Activated naive CD4-positive, alpha-beta T cell treated with anti-CD3 and anti-CD28 coated beads, Interleukin-2, amount 50 U/mL, for 24 hours (primary cell): ENCODE data around the gene UPK3A.
"Not testable (repeated sequence)": the region's sequence is repeated elsewhere in the genome, so short reads cannot be mapped to it uniquely, and the experiment has no call there.

Source experiments
- H3K27ac Mint-ChIP-seq: one replicate; pipeline ENCODE4 v1.8.0; 2021; ENCODE audit warnings: mild to moderate bottlenecking, mixed read lengths
- H3K27me3 Mint-ChIP-seq: one replicate; pipeline ENCODE4 v1.8.0; 2021; ENCODE audit warnings: mixed read lengths
- H3K36me3 Mint-ChIP-seq: one replicate; pipeline ENCODE4 v1.8.0; 2021; ENCODE audit warnings: mixed read lengths
- H3K4me1 Mint-ChIP-seq: one replicate; pipeline ENCODE4 v1.8.0; 2021; ENCODE audit warnings: mixed read lengths
- H3K4me3 Mint-ChIP-seq: one replicate; pipeline ENCODE4 v1.8.0; 2021; ENCODE audit warnings: mild to moderate bottlenecking, mixed read lengths
- H3K9me3 Mint-ChIP-seq: one replicate; pipeline ENCODE4 v1.8.0; 2021; ENCODE audit warnings: mixed read lengths

Gene UPK3A

DNA sequence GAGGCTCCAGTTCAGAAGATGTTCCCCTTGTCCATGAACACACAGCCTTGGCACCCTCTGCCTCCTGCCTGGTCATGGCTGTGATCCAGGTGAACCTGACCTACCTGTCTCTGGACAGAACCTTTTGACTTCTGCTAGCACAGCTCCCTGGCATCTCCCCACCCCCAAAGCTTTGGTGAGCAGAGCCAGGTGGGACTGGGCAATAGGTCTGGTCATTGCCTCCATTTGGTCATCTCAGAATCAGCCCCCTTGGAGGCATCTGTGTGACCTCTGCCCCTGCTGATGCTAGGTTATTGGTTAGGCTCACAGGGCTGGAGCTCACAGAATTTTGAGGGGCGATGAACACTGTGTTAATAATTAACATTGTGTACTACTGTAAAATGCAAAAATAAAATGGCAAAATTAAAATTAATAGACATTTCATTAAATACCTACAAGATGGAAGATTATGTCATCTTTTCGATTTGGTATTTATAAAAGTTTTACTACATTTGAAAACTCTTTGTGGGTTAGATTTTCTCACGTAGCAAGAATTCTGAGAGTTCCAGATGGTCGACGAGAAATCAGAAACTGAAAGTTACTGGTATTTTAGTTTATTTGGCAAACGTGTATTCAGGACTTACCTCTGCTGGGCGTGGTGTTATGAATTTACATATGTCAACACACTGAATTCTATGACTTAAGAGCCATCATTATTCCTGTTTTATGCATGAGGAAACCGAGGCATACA lies 35.8 kb upstream of the UPK3A start:
- no peaks in the 10 kb centered on the region for H3K9me3 Mint-ChIP-seq
- H3K27ac Mint-ChIP-seq: no peak overlapping the region
- H3K27me3 Mint-ChIP-seq: no peaks in the 10 kb centered on the region
- H3K4me1 Mint-ChIP-seq: peaks cover 11% of the 10 kb centered on the region
- H3K4me3 Mint-ChIP-seq: no peak overlapping the region
- H3K36me3 Mint-ChIP-seq: no peaks in the 10 kb centered on the region

DNA sequence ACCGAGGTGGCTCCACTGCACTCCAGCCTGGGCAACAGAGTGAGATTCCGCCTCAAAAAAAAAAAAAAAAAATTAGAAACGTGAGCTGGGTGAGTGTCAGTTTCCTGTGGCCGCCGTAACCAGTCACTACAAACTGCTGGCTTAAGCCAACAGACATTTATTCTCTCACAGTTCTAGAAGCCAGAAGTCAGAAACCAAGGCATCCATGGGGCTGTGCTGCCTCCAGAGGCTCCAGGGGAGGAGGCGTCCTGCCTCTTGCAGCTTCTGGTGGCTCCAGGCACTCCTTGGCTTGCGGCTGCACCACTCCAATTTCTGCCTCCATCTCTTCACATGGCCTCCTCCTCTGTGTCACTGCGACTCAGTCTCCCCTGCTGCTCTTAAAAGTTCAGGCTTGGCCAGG lies 32.9 kb upstream of the UPK3A start:
- Mint-ChIP-seq H3K9me3 (no peaks in the 10 kb centered on the region), H3K27ac (no peak overlapping the region), H3K4me3 (no peak overlapping the region), H3K36me3 (no peaks in the 10 kb centered on the region), H3K27me3 (no peaks in the 10 kb centered on the region), H3K4me1 (peaks cover 2% of the 10 kb centered on the region)

DNA sequence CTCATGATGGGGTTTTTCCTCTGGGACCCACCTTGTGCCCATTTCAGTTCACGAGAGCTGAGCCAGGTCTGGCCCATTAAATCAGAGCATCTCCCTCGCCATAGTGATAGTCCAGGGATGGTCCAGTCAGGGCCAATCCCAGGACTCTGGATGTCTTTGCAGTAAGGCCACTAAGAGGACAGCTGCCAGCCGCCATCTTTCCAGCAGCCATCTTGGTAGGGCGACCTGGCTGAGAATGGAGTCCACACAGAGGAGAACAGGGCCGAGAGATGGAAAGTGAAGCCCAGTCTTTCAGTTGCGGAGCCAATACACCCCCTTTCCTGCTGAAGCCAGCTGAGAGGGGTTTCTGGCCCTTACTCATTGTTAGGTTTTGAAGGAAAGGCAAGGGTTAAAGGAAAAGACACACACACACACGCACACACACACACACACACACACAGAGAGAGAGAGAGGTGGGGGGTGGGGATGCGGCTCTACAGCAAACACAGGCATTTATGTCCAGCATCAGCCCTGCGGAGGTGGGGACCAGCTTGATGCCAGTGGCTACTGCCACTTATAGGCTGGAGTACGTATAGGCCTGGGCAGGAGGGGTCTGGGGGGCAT lies 31.6 kb upstream of the UPK3A start:
- Mint-ChIP-seq H3K9me3 (no peaks in the 10 kb centered on the region), H3K4me1 (no peaks in the 10 kb centered on the region), H3K4me3 (no peak overlapping the region), H3K27ac (no peak overlapping the region), H3K36me3 (no peaks in the 10 kb centered on the region), H3K27me3 (no peaks in the 10 kb centered on the region)

DNA sequence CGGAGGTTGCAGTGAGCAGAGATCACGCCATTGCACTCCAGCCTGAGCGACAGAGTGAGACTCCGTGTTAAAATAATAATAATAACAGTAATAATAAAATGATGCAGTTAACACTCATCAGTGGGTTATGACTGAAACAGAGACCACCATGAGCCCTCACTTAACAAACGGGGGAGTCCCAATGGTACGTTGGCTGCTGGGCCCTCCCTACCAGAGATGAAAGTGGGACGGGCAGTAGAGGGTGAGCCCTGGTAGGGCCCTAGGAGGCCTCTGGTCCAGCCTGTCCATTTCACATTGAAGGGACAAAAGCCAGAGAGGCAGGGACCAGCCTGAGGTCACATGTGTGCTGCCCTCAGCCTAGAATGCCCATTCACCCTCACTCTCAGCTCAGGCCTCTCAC lies 30.4 kb upstream of the UPK3A start:
- no peaks in the 10 kb centered on the region for H3K9me3 Mint-ChIP-seq
- no peak overlapping the region for H3K4me3 Mint-ChIP-seq
- no peaks in the 10 kb centered on the region for H3K36me3 Mint-ChIP-seq
- no peaks in the 10 kb centered on the region for H3K4me1 Mint-ChIP-seq
- no peaks in the 10 kb centered on the region for H3K27me3 Mint-ChIP-seq
- no peak overlapping the region for H3K27ac Mint-ChIP-seq

DNA sequence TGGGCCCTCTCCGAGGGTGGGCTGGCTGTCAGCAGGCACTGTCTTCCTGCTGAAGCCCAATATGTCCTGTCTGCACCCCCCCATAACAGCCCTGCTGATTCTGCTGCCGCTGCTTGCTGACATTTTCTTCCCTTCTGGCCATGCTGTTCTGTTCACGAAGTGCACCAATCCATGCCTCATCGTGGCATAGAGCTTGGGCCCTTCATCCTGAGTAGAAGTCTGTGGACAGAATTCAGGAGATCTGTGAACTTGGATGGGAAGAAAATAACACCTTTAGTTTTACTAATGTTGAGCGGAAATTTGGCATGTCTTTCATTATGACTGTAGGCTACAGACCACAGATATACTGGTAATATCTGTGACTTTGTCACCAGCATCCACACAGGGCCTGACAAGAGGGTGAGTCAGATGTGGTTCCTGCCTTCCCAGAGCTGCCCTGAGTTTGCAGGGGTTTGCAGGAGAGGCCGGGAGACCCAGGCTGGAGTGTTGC lies 29.9 kb upstream of the UPK3A start:
- H3K4me3 Mint-ChIP-seq: no peak overlapping the region

DNA sequence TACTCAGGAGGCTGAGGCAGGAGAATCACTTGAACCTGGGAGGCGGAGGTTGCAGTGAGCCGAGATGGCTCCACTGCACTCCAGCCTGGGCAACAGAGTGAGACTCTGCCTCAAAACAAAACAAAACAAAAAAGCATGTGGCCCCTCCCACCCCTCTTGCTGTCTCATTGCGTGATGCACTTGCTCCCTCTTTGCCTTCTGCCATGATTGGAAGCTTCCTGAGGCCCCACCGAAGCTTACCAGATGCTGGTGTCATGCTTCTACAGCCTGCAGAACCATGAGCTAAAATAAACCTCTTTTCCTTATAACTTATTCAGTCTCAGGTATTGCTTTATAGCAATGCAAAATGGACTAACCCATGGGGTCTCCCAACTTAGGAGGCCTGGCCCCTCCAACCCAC lies 26.8 kb upstream of the UPK3A start:
- not testable (repeated sequence) for H3K4me1 Mint-ChIP-seq, H3K4me3 Mint-ChIP-seq, H3K27me3 Mint-ChIP-seq, H3K9me3 Mint-ChIP-seq, H3K36me3 Mint-ChIP-seq, H3K27ac Mint-ChIP-seq

More for the DNA sequence above, 29.9 kb upstream of the UPK3A start:
- Mint-ChIP-seq H3K36me3 (no peaks in the 10 kb centered on the region), H3K27me3 (no peaks in the 10 kb centered on the region), H3K4me1 (no peaks in the 10 kb centered on the region), H3K27ac (no peak overlapping the region), H3K9me3 (no peaks in the 10 kb centered on the region)

DNA sequence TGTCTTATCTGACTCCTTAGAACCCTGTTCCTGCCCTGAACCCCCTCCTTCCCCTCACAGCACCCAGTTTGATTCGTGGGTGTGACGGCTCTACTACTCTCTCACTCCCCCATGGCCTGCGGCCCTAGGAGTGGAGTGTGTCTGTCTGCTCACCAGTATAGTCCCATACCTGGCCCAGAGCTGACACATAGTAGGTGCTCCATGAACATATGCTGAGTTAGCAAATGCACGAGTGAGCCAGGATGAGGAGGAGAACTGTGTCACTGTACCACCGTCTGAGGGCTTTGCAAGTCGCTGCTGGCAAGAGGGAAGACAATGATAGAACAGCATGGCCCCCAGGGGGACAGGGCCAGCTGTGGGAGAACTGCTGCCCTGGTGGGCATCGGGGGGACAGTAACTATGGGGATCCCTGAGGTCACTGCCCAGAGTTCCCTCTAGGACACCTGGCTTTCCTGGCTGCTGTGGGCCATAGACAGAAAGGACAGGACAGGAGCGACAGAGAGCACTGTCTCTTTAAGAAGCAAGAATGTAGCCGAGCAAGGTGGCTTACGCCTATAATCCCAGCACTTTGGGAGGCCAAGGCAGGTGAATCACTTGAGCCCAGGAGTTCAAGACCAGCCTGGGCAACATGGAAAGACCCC lies 24.9 kb upstream of the UPK3A start:
- peak overlapping the region; percentile 42 for H3K27ac Mint-ChIP-seq
- no peaks in the 10 kb centered on the region for H3K4me1 Mint-ChIP-seq
- no peak overlapping the region for H3K4me3 Mint-ChIP-seq
- no peaks in the 10 kb centered on the region for H3K9me3 Mint-ChIP-seq
- no peaks in the 10 kb centered on the region for H3K27me3 Mint-ChIP-seq
- no peaks in the 10 kb centered on the region for H3K36me3 Mint-ChIP-seq

DNA sequence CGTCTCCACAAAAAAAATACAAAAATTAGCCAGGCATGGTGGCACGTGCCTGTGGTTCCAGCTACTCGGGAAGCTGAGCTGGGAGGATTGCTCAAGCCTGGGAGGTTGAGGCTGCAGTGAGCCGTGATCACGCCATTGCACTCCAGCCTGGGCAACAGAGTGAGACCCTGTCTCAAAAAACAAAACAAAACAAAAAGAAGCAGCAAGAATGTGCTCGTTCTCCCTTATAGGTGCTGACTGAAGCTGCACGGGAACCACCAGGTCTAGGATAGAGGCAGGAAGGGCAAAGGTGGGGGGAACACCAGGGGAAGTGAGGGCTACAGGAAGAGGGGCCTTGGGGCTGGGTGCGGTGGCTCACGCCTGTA lies 24.4 kb upstream of the UPK3A start:
- H3K4me1 Mint-ChIP-seq, H3K27ac Mint-ChIP-seq, H3K4me3 Mint-ChIP-seq, H3K9me3 Mint-ChIP-seq, H3K27me3 Mint-ChIP-seq, H3K36me3 Mint-ChIP-seq: not testable (repeated sequence)

DNA sequence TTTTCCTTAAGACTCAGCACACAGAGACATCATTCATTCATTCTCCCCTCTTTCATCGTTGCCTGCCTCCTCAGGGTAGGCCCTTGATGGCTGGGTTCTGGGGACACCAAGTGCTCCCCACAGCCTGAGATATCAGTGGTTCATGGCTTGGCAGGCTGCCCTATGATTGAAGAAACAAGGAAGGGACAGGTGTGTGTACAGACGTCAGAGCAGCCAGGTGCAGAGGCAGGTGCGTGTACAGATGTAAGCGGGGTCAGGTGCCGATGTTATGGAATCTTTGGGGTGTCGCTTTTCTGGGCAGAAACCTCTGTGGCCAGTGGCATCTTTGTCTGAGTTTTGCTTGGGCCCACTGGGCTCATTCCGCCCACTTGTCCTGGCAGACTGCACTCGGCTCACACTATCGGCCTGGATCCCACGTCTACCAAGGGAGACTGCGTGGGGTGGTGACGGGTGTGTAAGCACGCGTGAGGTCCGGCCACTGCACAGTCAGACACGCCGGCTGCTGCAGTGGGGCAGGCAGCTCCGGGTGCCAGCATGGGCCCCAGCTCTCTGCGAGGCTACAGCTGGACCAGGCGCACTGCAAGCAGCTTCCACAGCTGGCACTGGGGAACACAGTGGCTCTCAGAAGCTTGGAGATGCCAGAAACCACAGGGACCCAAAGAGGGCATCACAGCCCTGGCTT lies 23.2 kb upstream of the UPK3A start:
- no peaks in the 10 kb centered on the region for H3K9me3 Mint-ChIP-seq
- H3K27me3 Mint-ChIP-seq: no peaks in the 10 kb centered on the region
- H3K4me3 Mint-ChIP-seq: no peak overlapping the region
- H3K4me1 Mint-ChIP-seq: no peaks in the 10 kb centered on the region
- H3K36me3 Mint-ChIP-seq: no peaks in the 10 kb centered on the region
- no peak overlapping the region for H3K27ac Mint-ChIP-seq

DNA sequence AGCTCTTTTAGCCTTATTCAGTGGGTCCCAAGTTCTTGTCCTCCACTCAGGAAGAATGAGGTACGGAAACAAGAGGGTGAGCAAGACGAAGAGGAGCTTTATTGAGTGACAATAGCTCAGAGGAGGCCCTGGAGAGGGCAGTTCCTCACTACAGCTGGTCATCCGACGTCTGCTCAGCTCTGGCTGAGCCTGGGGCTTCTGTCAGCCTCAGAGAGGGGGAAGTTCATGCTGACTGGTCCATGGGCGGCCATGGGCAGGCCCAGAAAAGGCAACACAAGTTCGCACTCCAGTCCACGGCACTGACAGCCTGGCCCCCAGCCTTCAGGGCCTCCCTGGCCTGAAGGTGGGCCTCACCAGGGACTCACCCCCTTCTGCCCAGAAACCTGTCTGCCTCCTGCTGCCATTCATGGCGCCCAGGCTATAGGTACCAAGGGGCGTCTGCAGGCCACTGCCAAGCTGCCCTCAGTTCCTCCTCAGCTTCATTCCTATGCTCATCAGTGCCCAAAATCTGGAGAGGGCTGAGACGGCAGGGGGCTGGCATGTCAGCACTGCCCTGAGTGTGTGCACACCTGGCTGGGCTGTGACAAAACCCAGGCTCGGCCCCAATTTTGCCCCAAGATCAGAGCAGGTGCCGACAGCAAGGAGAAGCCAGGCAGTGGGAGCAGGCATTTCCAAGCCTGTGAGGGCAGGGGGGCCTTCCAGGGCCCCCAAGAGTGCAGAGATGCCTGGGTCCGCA lies 22.4 kb upstream of the UPK3A start:
- H3K27ac Mint-ChIP-seq: no peak overlapping the region

DNA sequence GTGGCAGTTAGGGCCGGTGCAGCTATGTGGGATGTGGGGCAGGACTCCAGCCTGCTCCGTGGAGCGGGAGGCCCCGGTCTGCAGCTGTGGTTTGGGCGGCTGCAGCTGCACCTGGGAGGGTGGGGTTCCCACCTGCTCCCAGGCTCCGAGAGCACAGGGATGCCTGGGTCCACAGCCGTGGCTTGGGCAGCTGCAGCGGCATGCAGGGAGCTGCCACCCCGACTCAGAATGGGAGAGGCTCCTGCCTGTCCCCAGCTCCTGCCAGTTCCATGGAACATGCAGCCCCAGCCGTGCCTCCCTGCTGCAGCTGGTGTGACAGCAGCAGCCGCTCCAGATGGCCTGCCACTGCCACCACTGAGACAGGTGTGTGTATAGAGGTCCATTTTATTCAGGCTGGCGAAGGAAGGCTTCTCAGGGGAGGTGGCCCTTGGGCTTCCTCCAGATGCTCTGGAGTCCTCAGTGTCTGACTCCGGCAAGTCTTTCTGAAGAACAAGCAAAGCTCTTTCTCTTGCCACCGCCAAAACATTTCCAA lies 21.8 kb upstream of the UPK3A start:
- Mint-ChIP-seq H3K9me3 (no peaks in the 10 kb centered on the region), H3K4me1 (no peaks in the 10 kb centered on the region), H3K27ac (no peak overlapping the region)

More for the DNA sequence above, 22.4 kb upstream of the UPK3A start:
- no peak overlapping the region for H3K4me3 Mint-ChIP-seq
- H3K36me3 Mint-ChIP-seq: no peaks in the 10 kb centered on the region
- H3K9me3 Mint-ChIP-seq: no peaks in the 10 kb centered on the region
- no peaks in the 10 kb centered on the region for H3K27me3 Mint-ChIP-seq
- no peaks in the 10 kb centered on the region for H3K4me1 Mint-ChIP-seq

DNA sequence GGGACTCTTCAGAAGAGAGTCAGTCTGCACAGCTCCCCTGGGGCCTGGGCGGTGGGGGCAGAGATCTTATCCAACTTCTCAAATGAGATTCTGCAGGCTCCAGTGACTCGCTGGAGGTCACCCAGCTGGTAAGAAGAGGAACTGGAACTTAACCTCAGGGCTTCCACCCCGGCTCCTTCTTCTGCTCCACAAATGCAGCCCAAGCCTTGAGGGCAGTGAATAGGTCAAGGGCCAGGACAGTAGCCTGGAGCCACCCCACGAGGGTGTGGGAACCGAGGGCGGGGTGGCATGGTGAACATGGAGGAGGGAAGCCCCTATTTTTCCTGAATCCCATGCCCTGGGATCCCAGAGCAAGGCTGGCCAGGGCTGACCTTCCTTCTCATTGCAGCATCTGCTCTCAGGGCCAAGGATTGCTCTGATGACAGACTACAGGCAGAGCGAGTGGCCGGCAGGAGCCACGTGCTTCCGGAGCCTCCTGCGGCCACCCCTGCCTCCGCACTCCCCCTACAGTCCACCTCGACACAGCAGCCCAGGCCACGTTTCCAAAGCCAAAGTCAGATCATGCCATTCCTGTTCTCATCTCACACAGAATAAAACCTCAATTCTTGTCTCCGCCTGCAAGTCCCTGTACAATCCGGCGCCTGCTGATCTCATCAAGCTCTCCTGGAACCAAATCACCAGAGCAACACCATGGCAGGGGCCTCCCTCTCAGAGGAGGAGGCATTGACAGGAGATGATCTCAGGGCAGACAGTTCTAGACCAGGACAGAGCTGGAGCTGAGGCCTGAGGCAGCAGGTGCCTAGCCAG lies 21.1 kb upstream of the UPK3A start:
- H3K27me3 Mint-ChIP-seq: no peaks in the 10 kb centered on the region
- H3K4me3 Mint-ChIP-seq: no peak overlapping the region
- H3K36me3 Mint-ChIP-seq: no peaks in the 10 kb centered on the region
- H3K27ac Mint-ChIP-seq: no peak overlapping the region
- H3K4me1 Mint-ChIP-seq: peaks cover 1% of the 10 kb centered on the region
- no peaks in the 10 kb centered on the region for H3K9me3 Mint-ChIP-seq

More for the DNA sequence above, 21.8 kb upstream of the UPK3A start:
- H3K36me3 Mint-ChIP-seq: no peaks in the 10 kb centered on the region
- H3K4me3 Mint-ChIP-seq: no peak overlapping the region
- no peaks in the 10 kb centered on the region for H3K27me3 Mint-ChIP-seq

DNA sequence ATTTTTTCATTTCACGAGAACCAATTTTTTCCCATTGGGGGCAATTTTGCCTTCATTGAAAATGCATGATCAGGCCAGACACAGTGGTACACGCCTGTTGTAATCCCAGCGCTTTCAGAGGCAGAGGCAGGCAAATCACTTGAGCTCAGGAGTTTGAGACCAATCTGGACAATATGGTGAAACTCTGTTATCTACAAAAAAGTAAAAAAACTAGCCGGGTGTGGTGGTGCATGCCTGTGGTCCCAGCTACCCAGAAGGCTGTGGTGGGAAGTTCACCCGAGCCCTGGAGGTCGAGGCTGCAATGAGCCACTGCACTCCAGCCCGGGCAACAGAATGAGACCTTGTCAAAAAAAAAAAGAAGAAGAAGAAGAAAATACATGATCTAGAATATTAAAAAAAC lies 19.2 kb upstream of the UPK3A start:
- H3K36me3 Mint-ChIP-seq: no peaks in the 10 kb centered on the region
- peak overlapping the region; percentile 41 for H3K27ac Mint-ChIP-seq
- H3K9me3 Mint-ChIP-seq: no peaks in the 10 kb centered on the region
- H3K4me3 Mint-ChIP-seq: no peak overlapping the region
- no peaks in the 10 kb centered on the region for H3K27me3 Mint-ChIP-seq
- H3K4me1 Mint-ChIP-seq: peaks cover 13% of the 10 kb centered on the region

DNA sequence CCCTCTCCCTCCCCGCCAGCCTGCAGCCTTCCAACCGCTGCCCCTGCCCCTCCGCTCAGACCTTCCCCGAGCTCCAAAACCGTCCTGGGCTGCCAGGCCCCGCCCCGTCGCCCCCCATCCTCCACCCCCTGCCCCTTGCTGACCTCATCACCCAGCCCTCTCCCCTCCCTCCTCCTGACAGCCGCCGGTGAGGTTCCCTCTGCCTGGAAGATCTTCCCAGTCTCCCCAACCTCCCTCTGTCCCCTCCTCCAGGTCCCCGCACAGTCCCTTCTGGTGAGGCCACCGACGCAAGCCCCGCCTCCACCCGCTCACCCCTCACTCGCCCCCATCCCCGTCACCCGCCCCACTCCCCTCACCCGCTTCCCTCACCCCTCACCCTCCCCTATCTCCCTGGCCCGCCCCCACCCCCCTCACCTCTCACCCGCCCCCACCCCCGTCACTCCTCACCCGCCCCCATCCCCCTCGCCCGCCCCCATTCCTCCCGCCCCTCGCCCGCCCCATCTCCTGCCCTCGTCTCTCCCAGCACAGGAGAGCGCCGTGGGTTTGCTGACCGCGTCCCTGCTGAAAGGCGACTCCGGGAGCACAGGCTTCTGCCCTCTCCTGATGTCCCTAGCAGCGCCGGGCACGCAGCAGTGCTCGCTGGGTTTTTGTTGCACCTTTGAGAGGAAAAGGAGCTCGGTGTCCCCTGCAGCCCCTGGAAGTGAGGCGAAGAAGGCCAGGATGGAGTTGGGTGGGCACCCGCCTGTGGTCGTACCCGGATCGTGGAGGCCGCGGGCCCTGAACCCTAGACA lies 16.4 kb upstream of the UPK3A start:
- Mint-ChIP-seq H3K27ac (peak overlapping the region; percentile 41), H3K4me1 (peaks cover 13% of the 10 kb centered on the region), H3K4me3 (peak overlapping the region; percentile 83), H3K36me3 (no peaks in the 10 kb centered on the region), H3K9me3 (no peaks in the 10 kb centered on the region), H3K27me3 (no peaks in the 10 kb centered on the region)
